Gastroesophageal sphincter (tissue), 4 donors: ENCODE results near the gene PDE4C. TPM values are rescaled to one million over a fixed set of nuclear protein-coding genes. Genes with fewer than 3 reads are reported as not detected.

ENCODE experiments used
- ATAC-seq: fragments of 150-250 bp; one replicate; pipeline ENCODE4 v1.9.1; 2016; ENCODE audit warnings: mild to moderate bottlenecking, moderate library complexity
- H3K27ac ChIP-seq, 4 donors: fragments of 200-600 bp; sonication (generic) in 3 of 4; 1 replicate in 3 of 4; 2 replicates in 1 of 4; pipeline ENCODE4 v1.5.1; 2016 to 2019
- H3K27me3 ChIP-seq: fragments of 200-600 bp; sonication (generic); one replicate; pipeline ENCODE4 v1.5.1; 2019
- H3K36me3 ChIP-seq, 2 donors: fragments of 200-600 bp; sonication (generic); one replicate each; pipeline ENCODE4 v1.5.1; 2019; ENCODE audit warnings: control low read depth in 1 of 2
- H3K4me1 ChIP-seq, 3 donors: fragments of 200-600 bp; sonication (generic); 1 replicate in 2 of 3; 2 replicates in 1 of 3; pipeline ENCODE4 v1.5.1; 2016 to 2019; ENCODE audit warnings: control low read depth in 2 of 3
- H3K4me3 ChIP-seq, 2 donors: fragments of 200-600 bp; sonication (generic); one replicate each; pipeline ENCODE4 v1.5.1; 2019; ENCODE audit warnings: mild to moderate bottlenecking in 1 of 2, moderate library complexity in 1 of 2
- H3K9me3 ChIP-seq, 3 donors: fragments of 200-600 bp; sonication (generic); one replicate each; pipeline ENCODE4 v1.5.1; 2017 to 2019; ENCODE audit warnings: control low read depth in 2 of 3
- EP300 ChIP-seq: sonication (generic); formaldehyde crosslinking; IDR thresholded peaks from one replicate; pipeline ENCODE4 v1.6.1; 2017; ENCODE audit warnings: antibody characterized with exemption, mild to moderate bottlenecking
- POLR2A ChIP-seq, 2 donors: fragments of 450-650 bp; IDR thresholded peaks; one replicate each; pipeline ENCODE4 v1.6.1; 2017; ENCODE audit warnings: antibody characterized with exemption in 2 of 2, mild to moderate bottlenecking in 2 of 2, moderate library complexity in 1 of 2
- POLR2AphosphoS5 ChIP-seq: sonication (generic); formaldehyde crosslinking; IDR thresholded peaks from one replicate; pipeline ENCODE4 v1.6.1; 2017; ENCODE audit warnings: antibody characterized with exemption
- WGBS, 2 donors: methylation state at CpG; one replicate each; pipeline ENCODE4 v1.1.5; 2018; ENCODE audit warnings: low coverage in 1 of 2; 5-methylcytosine and 5-hydroxymethylcytosine counted together
- total RNA-seq, 4 donors: library from RNA; depleted of rRNA; stranded (reverse); fragments of >200 nt; gene quantifications; one replicate each; pipeline ENCODE4 v1.1.0, GENCODE V29; 2016
- TF ChIP-seq, protein P1 (sequence below), 4 experiments: fragments of 200-600 bp in 2 of 4; fragments of 450-650 bp in 2 of 4; sonication (generic) in 1 of 4; IDR thresholded peaks; one replicate each; pipeline ENCODE4 v1.5.1; 2017 to 2019; ENCODE audit warnings: antibody characterized with exemption in 4 of 4, mild to moderate bottlenecking in 2 of 4, moderate library complexity in 2 of 4

PDE4C gene
- total RNA-seq, 4 donors from 2014 or later = 0.35 to 2.3 (median 0.53) TPM

- Histone ChIP-seq H3K27ac (no peak overlapping the region), H3K27me3 (peaks cover 30% of the 10 kb centered on the region), H3K9me3 (no peaks in the 10 kb centered on the region), H3K4me3 (no peak overlapping the region), H3K4me1 (peaks cover 0 to 23% (median 5%) of the 10 kb centered on the region in 3 donors), H3K36me3 (no peaks in the 10 kb centered on the region)
- TF ChIP-seq, protein P1, sequence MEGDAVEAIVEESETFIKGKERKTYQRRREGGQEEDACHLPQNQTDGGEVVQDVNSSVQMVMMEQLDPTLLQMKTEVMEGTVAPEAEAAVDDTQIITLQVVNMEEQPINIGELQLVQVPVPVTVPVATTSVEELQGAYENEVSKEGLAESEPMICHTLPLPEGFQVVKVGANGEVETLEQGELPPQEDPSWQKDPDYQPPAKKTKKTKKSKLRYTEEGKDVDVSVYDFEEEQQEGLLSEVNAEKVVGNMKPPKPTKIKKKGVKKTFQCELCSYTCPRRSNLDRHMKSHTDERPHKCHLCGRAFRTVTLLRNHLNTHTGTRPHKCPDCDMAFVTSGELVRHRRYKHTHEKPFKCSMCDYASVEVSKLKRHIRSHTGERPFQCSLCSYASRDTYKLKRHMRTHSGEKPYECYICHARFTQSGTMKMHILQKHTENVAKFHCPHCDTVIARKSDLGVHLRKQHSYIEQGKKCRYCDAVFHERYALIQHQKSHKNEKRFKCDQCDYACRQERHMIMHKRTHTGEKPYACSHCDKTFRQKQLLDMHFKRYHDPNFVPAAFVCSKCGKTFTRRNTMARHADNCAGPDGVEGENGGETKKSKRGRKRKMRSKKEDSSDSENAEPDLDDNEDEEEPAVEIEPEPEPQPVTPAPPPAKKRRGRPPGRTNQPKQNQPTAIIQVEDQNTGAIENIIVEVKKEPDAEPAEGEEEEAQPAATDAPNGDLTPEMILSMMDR (IDR thresholded peaks at IDR 0.05) = no peak
- TF ChIP-seq POLR2AphosphoS5 = no peak
- no peak for TF ChIP-seq EP300
- no peak for TF ChIP-seq POLR2A (IDR thresholded peaks at IDR 0.05)
- no peak for ATAC-seq
- WGBS, 2 donors = 49 to 84% methylated on average over 2 to 12 of the region's 28 CpGs
These were observed 6.2 kb downstream of the PDE4C start for GRCh38 chr19:18219911-18220631.

DNA sequence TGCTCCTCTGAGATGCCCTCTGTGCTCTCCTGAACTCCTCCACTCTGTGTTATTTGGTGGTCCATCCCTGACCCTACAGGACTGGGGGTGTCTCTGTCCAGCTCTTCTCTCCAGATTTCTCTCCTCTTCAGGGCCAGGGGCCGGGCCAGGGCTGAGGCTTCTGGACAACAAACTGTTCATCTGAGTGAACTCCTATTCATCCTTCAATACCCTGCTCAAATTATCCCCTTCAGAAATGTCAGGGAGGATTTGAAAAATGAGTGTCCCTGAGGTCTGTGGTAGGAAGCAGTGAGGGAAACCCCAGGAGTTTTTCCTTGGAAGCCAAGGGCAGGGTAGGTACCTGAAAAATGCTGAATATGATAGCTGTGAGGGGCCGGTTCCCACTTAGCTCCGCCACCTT lies 7.6 kb downstream of the PDE4C start:
- TF ChIP-seq POLR2AphosphoS5 = no peak
- TF ChIP-seq EP300 = no peak
- TF ChIP-seq POLR2A (IDR thresholded peaks at IDR 0.05) = no peak
- TF ChIP-seq, protein P1 (IDR thresholded peaks at IDR 0.05) = no peak
- Histone ChIP-seq H3K9me3 (no peaks in the 10 kb centered on the region), H3K4me1 (peaks cover 0 to 8% (median 0%) of the 10 kb centered on the region in 3 donors), H3K27ac (no peak overlapping the region), H3K4me3 (no peak overlapping the region), H3K36me3 (no peaks in the 10 kb centered on the region), H3K27me3 (peaks cover 24% of the 10 kb centered on the region)
- WGBS, 2 donors = 85 to 100% methylated on average over 1 to 2 of the region's 3 CpGs
- ATAC-seq = no peak

DNA sequence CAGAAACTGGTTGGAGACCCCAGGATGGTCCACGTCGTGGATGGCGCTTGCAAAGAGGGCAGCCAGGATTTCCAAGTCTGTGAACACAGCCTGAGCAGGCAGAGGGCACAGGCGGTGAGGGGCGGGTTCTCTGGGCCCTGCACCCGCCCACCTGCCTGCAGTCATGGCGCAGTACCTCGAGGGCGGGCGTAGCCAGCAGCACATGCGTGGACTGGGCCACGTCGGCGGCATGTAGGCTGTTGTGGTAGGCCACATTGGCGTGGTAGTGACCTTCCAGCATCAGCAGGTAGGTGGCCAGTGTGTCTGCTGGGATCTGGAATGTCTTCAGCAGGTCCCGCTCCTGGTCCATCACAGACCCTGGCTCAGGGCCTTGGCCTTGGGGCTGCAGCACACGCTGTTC lies 8.1 kb downstream of the PDE4C start:
- H3K27ac ChIP-seq = no peak overlapping the region
- H3K9me3 ChIP-seq = no peaks in the 10 kb centered on the region
- 75 to 80% methylated on average over 1 to 5 of the region's 17 CpGs for WGBS, 2 donors
- no peak for ATAC-seq
- peaks cover 28% of the 10 kb centered on the region for H3K27me3 ChIP-seq
- no peaks in the 10 kb centered on the region for H3K36me3 ChIP-seq
- TF ChIP-seq, protein P1 (IDR thresholded peaks at IDR 0.05) = no peak
- TF ChIP-seq POLR2AphosphoS5 (no peak), EP300 (no peak), POLR2A (IDR thresholded peaks at IDR 0.05) (no peak)
- H3K4me3 ChIP-seq = no peak overlapping the region
- peaks cover 0 to 8% (median 0%) of the 10 kb centered on the region in 3 donors for H3K4me1 ChIP-seq

DNA sequence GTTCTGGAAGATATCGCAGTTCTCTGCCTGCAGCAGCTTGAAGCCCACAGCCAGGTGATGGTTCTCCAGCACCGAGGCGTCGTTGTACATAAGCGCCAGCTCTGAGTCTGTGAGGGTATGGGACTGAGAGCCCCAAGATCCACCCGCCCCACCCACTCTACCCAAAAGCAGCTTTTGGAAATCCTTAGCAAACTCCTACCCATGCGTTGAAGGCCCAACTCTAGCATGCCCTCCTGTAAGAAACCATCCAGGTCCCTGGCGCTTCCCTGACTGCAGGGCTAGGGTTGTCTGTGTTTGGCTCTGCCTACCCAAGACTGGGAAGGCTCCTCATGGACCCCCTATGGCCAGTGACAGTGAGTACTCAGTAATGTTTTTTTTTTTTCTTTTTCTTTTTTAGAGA lies 9.4 kb downstream of the PDE4C start:
- ATAC-seq = no peak
- no peaks in the 10 kb centered on the region for H3K9me3 ChIP-seq
- no peak overlapping the region for H3K4me3 ChIP-seq
- peaks cover 27% of the 10 kb centered on the region for H3K27me3 ChIP-seq
- H3K36me3 ChIP-seq = no peaks in the 10 kb centered on the region
- H3K4me1 ChIP-seq = peaks cover 0 to 8% (median 0%) of the 10 kb centered on the region in 3 donors
- 100% methylated on average over 1 of the region's 8 CpGs; no CpG with 5 or more reads in 1 of the 2 donors for WGBS, 2 donors
- H3K27ac ChIP-seq = no peak overlapping the region
- TF ChIP-seq POLR2AphosphoS5 (no peak), POLR2A (IDR thresholded peaks at IDR 0.05) (no peak), EP300 (no peak)
- TF ChIP-seq, protein P1 (IDR thresholded peaks at IDR 0.05) = no peak
